Glomerular endothelial cell (primary cell): ENCODE measurements around the gene STAMBP. TPM values are rescaled to one million over a fixed set of nuclear protein-coding genes. Genes with fewer than 3 reads are reported as not detected.
A peak's percentile ranks its signal among the peaks of the same experiment; 100 is the strongest.
"Not testable (repeated sequence)": the region's sequence is repeated elsewhere in the genome, so short reads cannot be mapped to it uniquely, and the experiment has no call there.

Experiments used
- DNase-seq: peaks from one replicate; pipeline ENCODE4 v3.0.0-alpha.2; 2011; ENCODE audit warnings: low read depth, low spot score; ENCODE audit errors: extremely low read depth
- total RNA-seq: library from RNA; depleted of rRNA; stranded (reverse); fragments of >200 nt; gene quantifications from 2 replicates; pipeline ENCODE4 v1.2.3, GENCODE V29; 2015

STAMBP gene
- total RNA-seq = 24.0 and 25.2 TPM in 2 replicates

- DNase-seq = peak; percentile 91
Measured at GRCh38 chr2:73828818-73829570, at the start of gene STAMBP. Gene STAMBP (plus strand): TSS chr2:73828961. CDS start chr2:73830857, 1,896 bp downstream.

GRCh38 chr2:73779467-73780236, 49.1 kb upstream of the STAMBP start, which contains the start of gene DUSP11:
Gene DUSP11 (minus strand): TSS chr2:73780103. CDS start chr2:73779974, 129 bp downstream.
- peak; percentile 71 for DNase-seq

- DNase-seq = no peak
Measured at GRCh38 chr2:73780237-73780582, 48.6 kb upstream of the STAMBP start.

GRCh38 chr2:73783402-73783801, 45.4 kb upstream of the STAMBP start:
- not testable (repeated sequence) for DNase-seq

GRCh38 chr2:73783883-73784282, 44.9 kb upstream of the STAMBP start, which contains the start of gene C2orf78:
Gene C2orf78 (plus strand): TSS chr2:73784183. CDS start chr2:73784310, 127 bp downstream.
- not testable (repeated sequence) for DNase-seq

GRCh38 chr2:73811878-73812277, 16.9 kb upstream of the STAMBP start:
- no peak for DNase-seq

- DNase-seq = no peak
Measured at GRCh38 chr2:73812635-73813034, 16.1 kb upstream of the STAMBP start.

GRCh38 chr2:73818296-73818695, 10.5 kb upstream of the STAMBP start:
- DNase-seq = no peak

- DNase-seq = no peak
Measured at GRCh38 chr2:73821227-73821626, 7.5 kb upstream of the STAMBP start.

GRCh38 chr2:73821669-73822068, 7.1 kb upstream of the STAMBP start:
- DNase-seq = no peak

GRCh38 chr2:73822276-73822675, 6.5 kb upstream of the STAMBP start:
- DNase-seq = no peak

GRCh38 chr2:73822991-73823390, 5.8 kb upstream of the STAMBP start:
- DNase-seq = no peak

GRCh38 chr2:73823416-73823815, 5.3 kb upstream of the STAMBP start:
- no peak for DNase-seq

- peak; percentile 75 for DNase-seq
Measured at GRCh38 chr2:73823916-73824523, 4.7 kb upstream of the STAMBP start.

GRCh38 chr2:73825408-73825807, 3.4 kb upstream of the STAMBP start:
- no peak for DNase-seq

GRCh38 chr2:73827018-73827417, 1.7 kb upstream of the STAMBP start:
- DNase-seq = no peak

GRCh38 chr2:73827660-73828388, 937 bp upstream of the STAMBP start:
- DNase-seq = no peak

GRCh38 chr2:73828389-73828817, 358 bp upstream of the STAMBP start:
- DNase-seq = no peak

GRCh38 chr2:73830871-73831401, 2.2 kb downstream of the STAMBP start:
- no peak for DNase-seq

GRCh38 chr2:73832930-73833329, 4.2 kb downstream of the STAMBP start:
- DNase-seq = no peak
